Spleen (tissue), 7 donors: ENCODE measurements around the gene GPBP1.

Source experiments
- POLR2A ChIP-seq, 3 donors: fragments of 450-650 bp; IDR thresholded peaks; one replicate each; pipeline ENCODE4 v1.5.1; 2017; ENCODE audit warnings: antibody characterized with exemption in 3 of 3, mild to moderate bottlenecking in 1 of 3
- POLR2AphosphoS5 ChIP-seq, 3 donors: sonication (generic); formaldehyde crosslinking; IDR thresholded peaks; one replicate each; pipeline ENCODE4 v1.5.1; 2017; ENCODE audit warnings: antibody characterized with exemption in 3 of 3
- TF ChIP-seq, protein P1 (sequence below), 11 experiments: fragments of 200-600 bp in 7 of 11; fragments of 450-650 bp in 4 of 11; sonication (generic) in 4 of 11; IDR thresholded peaks in 8 of 11; conservative IDR thresholded peaks in 3 of 11; 1 replicate in 7 of 11; 2 replicates in 4 of 11; pipeline versions ENCODE4 v1.4.0 to v1.8.0; 2016 to 2021; ENCODE audit warnings: antibody characterized with exemption in 11 of 11, inconsistent platforms in 4 of 11, mild to moderate bottlenecking in 1 of 11
- donor health status: DM: no; HTN: no; CAD: no; lungs with moderate emphysema.
- donor health status: DM: no; HTN: no; CAD: no.
- donor health status: DM: no; HTN: no; CAD: no.

DNA sequence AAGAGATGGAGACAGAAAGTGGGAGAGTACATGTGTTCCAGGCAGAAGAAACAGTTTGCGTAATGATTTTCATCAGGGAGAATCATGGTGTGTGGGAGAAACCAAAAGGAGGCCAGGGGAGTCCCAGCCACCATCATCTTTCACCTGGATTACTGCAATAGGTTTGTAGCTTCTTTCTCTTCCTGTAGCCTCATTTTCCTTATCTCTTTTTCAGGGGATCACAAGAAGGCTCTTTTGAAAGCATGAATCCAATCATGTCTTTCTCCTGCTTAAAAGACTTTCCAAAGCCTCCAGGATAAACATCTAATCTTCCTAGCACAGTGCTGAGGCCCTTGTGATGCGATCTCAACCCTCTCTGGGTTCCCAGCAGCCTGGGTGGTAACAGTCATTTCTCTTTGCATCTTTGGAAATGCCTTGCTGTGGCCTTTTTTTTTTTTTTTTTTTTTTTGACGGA lies 10.3 kb upstream of the GPBP1 start:
- TF ChIP-seq, protein P1, sequence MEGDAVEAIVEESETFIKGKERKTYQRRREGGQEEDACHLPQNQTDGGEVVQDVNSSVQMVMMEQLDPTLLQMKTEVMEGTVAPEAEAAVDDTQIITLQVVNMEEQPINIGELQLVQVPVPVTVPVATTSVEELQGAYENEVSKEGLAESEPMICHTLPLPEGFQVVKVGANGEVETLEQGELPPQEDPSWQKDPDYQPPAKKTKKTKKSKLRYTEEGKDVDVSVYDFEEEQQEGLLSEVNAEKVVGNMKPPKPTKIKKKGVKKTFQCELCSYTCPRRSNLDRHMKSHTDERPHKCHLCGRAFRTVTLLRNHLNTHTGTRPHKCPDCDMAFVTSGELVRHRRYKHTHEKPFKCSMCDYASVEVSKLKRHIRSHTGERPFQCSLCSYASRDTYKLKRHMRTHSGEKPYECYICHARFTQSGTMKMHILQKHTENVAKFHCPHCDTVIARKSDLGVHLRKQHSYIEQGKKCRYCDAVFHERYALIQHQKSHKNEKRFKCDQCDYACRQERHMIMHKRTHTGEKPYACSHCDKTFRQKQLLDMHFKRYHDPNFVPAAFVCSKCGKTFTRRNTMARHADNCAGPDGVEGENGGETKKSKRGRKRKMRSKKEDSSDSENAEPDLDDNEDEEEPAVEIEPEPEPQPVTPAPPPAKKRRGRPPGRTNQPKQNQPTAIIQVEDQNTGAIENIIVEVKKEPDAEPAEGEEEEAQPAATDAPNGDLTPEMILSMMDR (IDR thresholded peaks at IDR 0.05 in 8 of 11, conservative IDR thresholded peaks at IDR 0.05 in 3 of 11) = no peak
- TF ChIP-seq POLR2AphosphoS5 (IDR thresholded peaks at IDR 0.05) = no peak
- no peak for TF ChIP-seq POLR2A (IDR thresholded peaks at IDR 0.05)
